Rectal smooth muscle tissue (tissue), 1 donor: ENCODE measurements around the gene METTL21A.
"Not testable (repeated sequence)": the region's sequence is repeated elsewhere in the genome, so short reads cannot be mapped to it uniquely, and the experiment has no call there.

Experiments used
- H3K27ac ChIP-seq: one replicate; pipeline ENCODE4 v1.7.0; 2013; ENCODE audit warnings: low read depth, low read length, inconsistent platforms
- H3K27me3 ChIP-seq: one replicate; pipeline ENCODE4 v1.7.0; 2013; ENCODE audit warnings: low read length; ENCODE audit not compliant: control insufficient read depth, insufficient read depth
- H3K36me3 ChIP-seq: one replicate; pipeline ENCODE4 v1.7.0; 2013; ENCODE audit warnings: low read length; ENCODE audit not compliant: control insufficient read depth, insufficient read depth
- H3K4me1 ChIP-seq: one replicate; pipeline ENCODE4 v1.7.0; 2013; ENCODE audit warnings: low read length; ENCODE audit not compliant: control insufficient read depth, insufficient read depth
- H3K4me3 ChIP-seq: one replicate; pipeline ENCODE4 v1.7.0; 2013; ENCODE audit warnings: low read length
- H3K9ac ChIP-seq: one replicate; pipeline ENCODE4 v1.7.0; 2013; ENCODE audit warnings: low read length

The METTL21A gene

DNA sequence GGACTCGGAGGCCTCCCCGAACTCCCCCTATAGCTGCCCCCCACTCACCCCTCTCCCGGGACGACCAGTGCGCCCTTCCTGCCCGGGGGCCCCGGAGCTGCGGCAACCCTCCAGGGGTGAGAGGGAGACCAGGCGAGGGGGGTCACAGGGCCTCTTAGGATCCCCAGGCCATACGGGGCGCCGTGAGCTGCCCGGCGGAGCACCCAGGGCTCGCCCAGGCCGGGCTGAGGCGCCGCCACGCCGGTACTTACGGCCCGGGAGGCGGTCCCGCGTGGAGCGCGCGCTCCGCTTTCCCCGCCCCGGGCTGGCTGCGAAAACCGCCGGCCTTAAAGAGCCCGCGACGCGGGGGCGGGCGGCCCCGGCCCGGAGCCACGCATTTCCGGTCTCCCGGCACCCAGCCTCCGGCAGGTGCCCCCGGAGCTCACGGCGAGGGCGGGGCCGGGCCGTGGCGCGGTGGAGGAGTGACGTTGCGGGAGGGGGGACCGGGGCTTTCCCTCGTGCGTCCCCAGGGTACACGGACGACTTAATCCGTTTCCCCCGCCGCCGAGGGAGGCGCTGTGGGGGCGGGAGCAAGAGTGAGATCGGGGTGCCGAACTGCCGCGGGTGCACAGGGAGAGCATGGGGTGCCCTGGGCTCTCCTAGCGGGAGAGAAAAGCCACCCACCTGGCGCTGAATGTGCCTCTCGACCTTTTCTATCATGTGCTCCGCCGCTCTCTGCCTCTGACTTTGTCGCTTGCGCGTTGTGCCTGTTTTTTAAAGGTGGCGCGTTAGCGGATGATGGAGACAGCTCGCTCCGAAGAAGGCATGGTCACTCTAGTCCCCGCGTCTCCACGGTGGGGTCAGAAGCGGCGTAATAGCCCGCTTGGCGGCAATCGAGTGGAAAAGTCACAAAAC lies at the start of gene METTL21A:
Gene METTL21A (minus strand): TSS at position 381 of the 894 bp plus-strand sequence. CDS start 1,019 bp downstream, outside the sequence.
- Histone ChIP-seq H3K27ac (peak within 1 kb of the TSS; percentile 87), H3K4me3 (peak within 1 kb of the TSS; percentile 97), H3K36me3 (peaks cover 3% of the 10 kb centered on the region), H3K27me3 (no peaks in the 10 kb centered on the region), H3K4me1 (peaks cover 7% of the 10 kb centered on the region), H3K9ac (peak within 1 kb of the TSS; percentile 76)

DNA sequence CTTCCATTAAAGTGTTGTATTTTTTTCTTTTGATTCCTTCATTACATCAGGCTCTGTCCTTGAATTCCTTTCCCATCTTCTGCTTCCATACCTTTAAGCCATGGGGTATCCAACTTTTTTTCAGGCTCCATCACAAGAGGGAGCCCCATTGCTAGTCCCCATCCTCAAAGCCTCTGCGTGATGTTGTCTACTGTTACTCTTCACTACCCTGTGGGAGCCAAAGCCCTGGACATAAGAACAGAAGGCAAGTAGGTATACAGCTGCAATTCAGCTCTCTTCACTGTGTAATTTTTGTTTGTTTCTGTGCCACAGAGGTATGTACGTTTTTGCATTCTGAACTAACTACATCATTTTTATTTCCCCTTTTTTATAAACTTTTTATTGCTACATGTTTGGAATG lies 49.6 kb upstream of the METTL21A start:
- no peaks in the 10 kb centered on the region for H3K4me1 ChIP-seq
- no peak overlapping the region for H3K27ac ChIP-seq
- no peak overlapping the region for H3K9ac ChIP-seq
- H3K27me3 ChIP-seq = no peaks in the 10 kb centered on the region
- H3K36me3 ChIP-seq = no peaks in the 10 kb centered on the region
- no peak overlapping the region for H3K4me3 ChIP-seq

DNA sequence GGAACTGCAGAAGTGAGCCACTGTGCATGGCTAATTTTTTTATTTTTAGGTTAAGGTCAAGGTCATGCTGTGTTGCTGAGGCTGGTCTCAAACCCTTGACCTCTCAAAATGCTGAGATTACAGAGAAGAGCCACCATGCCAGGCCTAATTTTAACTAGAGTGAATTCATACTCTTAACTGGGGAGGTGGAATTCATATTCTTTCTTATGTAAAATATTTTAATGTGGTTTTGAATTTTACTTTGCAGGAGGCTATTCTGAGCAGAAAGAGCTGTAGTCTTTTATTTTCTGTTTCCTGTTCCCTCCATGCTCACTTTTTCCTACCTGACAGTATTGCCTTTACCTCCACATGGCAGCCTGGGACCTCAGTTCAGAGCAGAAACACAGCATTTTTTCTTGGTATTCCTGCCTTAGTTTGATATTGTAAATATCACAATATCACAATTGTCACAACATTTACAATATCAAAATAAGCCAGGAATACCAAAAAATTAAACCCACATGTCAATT lies 49.1 kb upstream of the METTL21A start:
- H3K27ac ChIP-seq = no peak overlapping the region
- H3K4me3 ChIP-seq = no peak overlapping the region
- no peaks in the 10 kb centered on the region for H3K27me3 ChIP-seq
- H3K4me1 ChIP-seq = no peaks in the 10 kb centered on the region
- no peaks in the 10 kb centered on the region for H3K36me3 ChIP-seq
- H3K9ac ChIP-seq = no peak overlapping the region

DNA sequence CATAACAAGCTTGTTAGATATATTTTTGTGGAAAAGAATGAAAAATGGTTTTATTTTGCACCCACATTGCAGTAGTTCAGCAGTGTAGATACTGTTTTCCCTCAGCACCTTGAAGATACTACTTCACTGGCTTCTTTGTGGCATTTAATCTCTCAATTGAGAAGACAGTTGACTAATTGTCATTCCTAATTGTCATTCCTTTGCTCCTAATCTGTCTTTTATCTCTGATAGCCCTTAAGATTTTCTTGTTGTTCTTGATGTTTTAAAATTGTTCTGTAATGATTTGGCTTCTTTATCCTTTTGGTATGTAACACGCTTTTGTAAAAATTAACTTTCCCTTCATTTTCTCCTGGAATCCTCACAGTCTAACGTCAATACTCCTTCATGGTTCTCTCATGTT lies 48.2 kb upstream of the METTL21A start:
- H3K4me3 ChIP-seq = no peak overlapping the region
- H3K4me1 ChIP-seq = no peaks in the 10 kb centered on the region
- no peak overlapping the region for H3K27ac ChIP-seq
- H3K27me3 ChIP-seq = no peaks in the 10 kb centered on the region
- H3K36me3 ChIP-seq = no peaks in the 10 kb centered on the region
- no peak overlapping the region for H3K9ac ChIP-seq

DNA sequence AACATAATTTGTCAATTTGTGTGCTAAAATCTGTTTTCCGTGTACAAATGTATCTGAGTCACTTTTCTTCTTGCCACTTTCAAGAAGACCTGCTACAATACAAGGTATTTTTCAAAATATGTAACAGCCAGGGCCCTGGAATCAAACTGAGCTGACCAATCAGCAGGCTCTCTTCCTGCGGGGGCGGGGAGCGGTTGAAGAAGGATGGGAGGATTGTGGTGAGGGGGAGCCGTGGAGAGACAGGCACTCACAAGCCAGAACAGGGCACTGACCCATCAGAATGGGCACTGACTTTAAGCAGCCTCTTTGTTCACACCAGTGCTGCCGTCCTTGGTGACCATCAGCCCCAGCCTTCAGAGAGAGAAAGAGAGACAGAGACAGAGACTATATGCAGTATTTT lies 45.7 kb upstream of the METTL21A start:
- H3K4me3 ChIP-seq = no peak overlapping the region
- H3K27ac ChIP-seq = no peak overlapping the region
- no peaks in the 10 kb centered on the region for H3K36me3 ChIP-seq
- H3K9ac ChIP-seq = no peak overlapping the region
- no peaks in the 10 kb centered on the region for H3K4me1 ChIP-seq
- no peaks in the 10 kb centered on the region for H3K27me3 ChIP-seq

DNA sequence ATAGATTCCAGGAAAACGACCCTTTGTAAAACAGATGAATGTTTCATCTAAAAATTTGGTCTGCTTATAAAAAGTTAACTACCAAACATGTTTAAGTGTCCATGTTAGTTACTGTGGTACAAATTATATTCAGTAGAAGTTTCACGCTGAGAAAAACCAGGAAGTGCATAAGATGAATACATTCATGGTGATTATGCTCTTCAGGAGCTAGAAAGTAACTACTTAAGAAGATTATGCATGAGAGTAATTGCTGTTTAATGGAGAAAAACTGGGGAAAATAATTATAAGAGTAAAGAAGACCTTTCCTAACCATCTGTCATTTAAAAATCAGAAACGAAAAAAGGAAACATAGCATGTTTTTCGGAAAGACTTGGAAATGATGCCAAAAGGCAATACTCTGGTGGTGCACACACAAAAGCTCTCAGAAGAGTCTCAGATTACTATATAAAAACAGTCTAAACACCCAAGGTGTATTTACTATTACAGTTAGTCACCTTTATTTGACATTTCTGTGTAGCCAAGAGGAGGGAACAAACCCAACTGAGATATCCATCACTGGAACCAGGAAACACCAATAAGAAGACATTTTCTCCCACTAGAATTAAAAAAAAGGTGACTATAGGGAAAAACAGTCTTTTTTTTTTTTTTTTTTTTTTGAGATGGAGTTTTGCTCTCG lies 38.8 kb upstream of the METTL21A start:
- no peaks in the 10 kb centered on the region for H3K4me1 ChIP-seq
- no peak overlapping the region for H3K27ac ChIP-seq
- H3K27me3 ChIP-seq = no peaks in the 10 kb centered on the region
- H3K9ac ChIP-seq = no peak overlapping the region
- no peaks in the 10 kb centered on the region for H3K36me3 ChIP-seq
- no peak overlapping the region for H3K4me3 ChIP-seq

DNA sequence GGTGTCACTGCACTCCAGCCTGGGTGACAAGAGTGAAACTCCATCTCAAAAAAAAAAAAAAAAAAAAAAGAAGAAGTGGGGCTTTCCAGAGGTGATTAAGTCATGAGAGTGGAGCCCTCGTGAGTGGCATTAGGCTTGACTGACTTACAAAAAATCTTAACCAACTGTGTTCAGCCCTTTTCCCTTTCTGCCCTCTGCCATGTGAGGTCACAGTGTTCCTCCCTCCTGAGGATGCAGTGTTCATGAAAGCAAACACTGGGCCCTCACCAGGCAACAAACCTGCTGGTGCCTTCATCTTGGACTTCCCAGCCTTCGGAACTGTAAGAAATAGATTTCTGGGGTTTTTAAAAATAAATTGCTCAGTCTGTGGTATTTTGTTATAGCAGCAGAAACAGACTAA lies 37.0 kb upstream of the METTL21A start:
- no peaks in the 10 kb centered on the region for H3K4me1 ChIP-seq
- H3K4me3 ChIP-seq = no peak overlapping the region
- H3K27ac ChIP-seq = no peak overlapping the region
- H3K27me3 ChIP-seq = no peaks in the 10 kb centered on the region
- H3K9ac ChIP-seq = no peak overlapping the region
- no peaks in the 10 kb centered on the region for H3K36me3 ChIP-seq

DNA sequence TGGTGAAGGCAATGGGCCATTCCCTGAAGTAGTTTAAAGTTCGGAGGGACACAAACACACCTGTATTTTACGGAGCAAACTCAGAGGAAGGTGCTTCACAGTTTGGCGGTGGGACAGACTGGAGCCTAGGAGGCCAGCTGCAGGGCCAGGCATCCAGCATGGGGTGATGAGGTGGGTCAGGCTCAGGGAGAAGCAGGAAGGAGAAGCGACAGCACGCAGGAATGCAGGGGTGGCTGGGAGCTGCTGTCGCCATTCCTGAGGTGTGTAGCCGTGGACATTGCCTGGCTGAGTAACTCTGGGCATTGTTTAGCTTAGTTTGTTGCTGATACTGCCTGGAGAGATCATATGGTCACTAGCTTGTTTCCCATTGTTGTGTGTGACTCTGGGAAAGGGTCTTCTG lies 35.8 kb upstream of the METTL21A start:
- Histone ChIP-seq H3K4me1 (no peaks in the 10 kb centered on the region), H3K27ac (no peak overlapping the region), H3K27me3 (no peaks in the 10 kb centered on the region), H3K9ac (no peak overlapping the region), H3K4me3 (no peak overlapping the region), H3K36me3 (no peaks in the 10 kb centered on the region)

DNA sequence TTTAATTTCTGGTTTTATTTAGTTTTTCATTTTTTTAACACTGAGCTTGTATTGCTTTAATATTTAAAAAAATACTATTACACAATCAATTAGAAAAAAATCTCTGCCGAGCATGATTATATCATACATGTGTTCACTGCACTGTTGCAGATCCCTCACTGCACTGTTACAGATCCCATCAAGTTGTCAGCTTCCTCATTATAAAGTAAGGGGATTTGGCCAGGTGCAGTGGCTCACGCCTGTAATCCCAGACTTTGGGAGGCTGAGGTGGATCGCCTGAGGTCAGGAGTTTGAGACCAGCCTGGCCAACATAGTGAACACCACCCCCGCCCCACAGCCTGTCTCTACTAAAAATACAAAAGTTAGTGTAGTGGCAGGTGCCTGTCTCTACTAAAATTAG lies 33.0 kb upstream of the METTL21A start:
- Histone ChIP-seq H3K4me1 (no peaks in the 10 kb centered on the region), H3K9ac (no peak overlapping the region), H3K4me3 (no peak overlapping the region), H3K27me3 (no peaks in the 10 kb centered on the region), H3K27ac (no peak overlapping the region), H3K36me3 (no peaks in the 10 kb centered on the region)

DNA sequence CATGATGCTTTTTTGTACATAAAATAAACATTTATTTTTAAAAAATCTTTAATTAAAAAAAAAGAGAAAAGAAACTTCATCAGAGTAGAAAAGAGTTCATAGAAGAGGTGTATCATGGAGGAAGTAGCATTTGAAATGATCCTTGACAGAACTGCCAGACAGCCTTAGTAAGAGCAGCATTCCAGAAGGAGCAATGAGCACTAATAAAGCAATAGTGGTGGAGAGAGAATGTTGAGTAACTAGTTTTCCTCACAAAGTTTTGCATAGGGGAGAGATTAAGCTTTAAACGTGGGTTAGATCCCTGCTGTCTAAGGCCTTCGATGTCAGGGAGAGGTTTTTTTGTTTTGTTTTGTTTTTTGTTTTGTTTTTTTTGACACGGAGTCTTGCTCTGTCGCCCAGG lies 29.8 kb upstream of the METTL21A start:
- H3K4me3 ChIP-seq = no peak overlapping the region
- no peaks in the 10 kb centered on the region for H3K36me3 ChIP-seq
- no peak overlapping the region for H3K27ac ChIP-seq
- no peaks in the 10 kb centered on the region for H3K4me1 ChIP-seq
- H3K9ac ChIP-seq = no peak overlapping the region
- no peaks in the 10 kb centered on the region for H3K27me3 ChIP-seq

DNA sequence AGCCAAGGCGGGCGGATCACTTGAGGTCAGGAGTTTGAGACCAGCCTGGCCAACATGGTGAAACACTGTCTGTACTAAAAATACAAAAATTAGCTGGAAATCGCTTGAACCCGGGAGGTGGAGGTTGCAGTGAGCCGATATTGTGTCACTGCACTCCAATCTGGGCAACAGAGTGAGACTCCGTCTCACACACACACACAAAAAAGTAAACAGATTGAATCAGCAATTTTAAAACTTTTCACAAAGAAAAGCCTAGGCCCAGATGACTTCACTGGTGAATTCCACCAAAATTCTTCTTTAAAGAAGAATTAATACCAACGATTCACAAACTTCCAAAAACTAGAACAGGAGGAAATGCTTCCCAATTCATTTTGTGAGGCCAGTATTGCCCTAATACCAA lies 21.4 kb upstream of the METTL21A start:
- not testable (repeated sequence) for H3K36me3 ChIP-seq, H3K9ac ChIP-seq, H3K27me3 ChIP-seq, H3K4me3 ChIP-seq, H3K27ac ChIP-seq, H3K4me1 ChIP-seq

DNA sequence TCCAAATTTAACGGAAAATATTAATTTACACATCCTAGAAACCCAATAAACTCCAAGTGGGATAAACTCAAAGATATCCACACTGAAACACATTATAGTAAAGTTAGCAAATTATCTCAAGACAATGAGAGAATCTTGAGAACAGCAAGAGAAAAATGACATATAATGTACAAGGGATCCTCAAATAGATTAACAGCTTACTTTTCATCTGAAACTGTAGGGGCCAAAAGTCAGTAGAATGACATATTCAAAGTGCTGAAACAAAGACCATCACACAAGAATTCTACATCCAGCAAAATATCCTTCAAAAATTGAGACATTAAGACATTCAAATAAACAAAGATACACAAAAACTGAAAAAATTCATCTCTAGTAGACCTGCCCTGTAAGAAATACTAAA lies 18.7 kb upstream of the METTL21A start:
- no peak overlapping the region for H3K4me3 ChIP-seq
- no peaks in the 10 kb centered on the region for H3K27me3 ChIP-seq
- H3K27ac ChIP-seq = no peak overlapping the region
- no peaks in the 10 kb centered on the region for H3K36me3 ChIP-seq
- no peaks in the 10 kb centered on the region for H3K4me1 ChIP-seq
- no peak overlapping the region for H3K9ac ChIP-seq
